ENCODE results near the gene B3GNT5. TPM values are rescaled to one million over a fixed set of nuclear protein-coding genes. Genes with fewer than 3 reads are reported as not detected.

The B3GNT5 gene
- total and polyA plus RNA-seq, 10 of the 15 experiments (the other 5 are each of a cell fraction or from before 2014, with no cell fraction given) = 0.24 to 1.1 (median 0.48) TPM

- no peak for TF ChIP-seq ZZZ3 (IDR thresholded peaks at IDR 0.05; ENCODE audit: control insufficient read depth, insufficient read length, low read depth)
Measured at GRCh38 chr3:183275418-183275817, 22.4 kb downstream of the B3GNT5 start (continued).

- Histone ChIP-seq H3K4me1 (ENCODE audit: control insufficient read depth, insufficient read depth, low read length) (no peaks in the 10 kb centered on the region), H3K27me3 (replicated peaks in 1 of 2; ENCODE audit: control insufficient read depth in 2 of 2, insufficient read depth in 2 of 2, low read length in 1 of 2) (no peaks in the 10 kb centered on the region), H3K4me3 (no peak overlapping the region), H2AFZ (ENCODE audit: control insufficient read depth, low read depth, low read length) (no peak overlapping the region), H3K27ac (ENCODE audit: control insufficient read depth, insufficient read depth) (no peak overlapping the region), H3K36me3 (ENCODE audit: control insufficient read depth in 2 of 2, insufficient read depth in 2 of 2, low read length in 1 of 2) (no peaks in the 10 kb centered on the region), H4K20me1 (ENCODE audit: control insufficient read depth, insufficient read depth) (no peaks in the 10 kb centered on the region), H3K4me2 (ENCODE audit: control insufficient read depth, insufficient read depth) (no peak overlapping the region), H3K9ac (ENCODE audit: control insufficient read depth, insufficient read depth, low read length) (no peak overlapping the region), H3K79me2 (ENCODE audit: control insufficient read depth, insufficient read depth, low read length) (no peaks in the 10 kb centered on the region), H3K9me3 (replicated peaks; ENCODE audit: control insufficient read depth, insufficient read depth, low read length) (no peaks in the 10 kb centered on the region)
- WGBS (ENCODE audit: insufficient coverage, insufficient replicate concordance, low lambda C conversion rate, missing lambda C conversion rate) = 70% methylated on average over 3 of the region's 3 CpGs
- POLR2A ChIA-PET = interaction anchor here (2.6 kb wide), 1 partner anchor 9 kb away, joined by 10 read pairs; no protein-coding TSS in a partner anchor
- ATAC-seq (no peak), DNase-seq (ENCODE audit: low read depth, low spot score) (no peak), FAIRE-seq (no peak)
- in situ Hi-C loops (cut with MboI) (no loop called here), intact Hi-C loops (cut with micrococcal nuclease; ENCODE audit: unreplicated experiment) (no loop called here)
- SMC1A ChIA-PET (ENCODE audit: uncharacterized antibody, unreplicated experiment) = interaction anchor here (0.5 to 3.2 kb wide), 5 partner anchors 9 to 106 kb away, joined by 3 to 15 read pairs (median 4); no protein-coding TSS in a partner anchor
- no TSS peak for BruUV-seq (replicated peaks)
- RAD21 ChIA-PET (ENCODE audit: unreplicated experiment) = interaction anchor here (1.1 to 1.9 kb wide), 2 partner anchors 9 to 106 kb away, joined by 8 to 10 read pairs; no protein-coding TSS in a partner anchor
- CTCF ChIA-PET = interaction anchor here (2.8 kb wide), 1 partner anchor 10 kb away, joined by 13 read pairs; no protein-coding TSS in a partner anchor
- no peak for TF ChIP-seq IKZF2 (IDR thresholded peaks at IDR 0.05)
- TF ChIP-seq SREBF2 (IDR thresholded peaks at IDR 0.05; ENCODE audit: low read length) = no peak
- no peak for TF ChIP-seq ZNF592 (IDR thresholded peaks at IDR 0.05)
- TF ChIP-seq EGR1 (IDR thresholded peaks at IDR 0.05; ENCODE audit: borderline replicate concordance in 1 of 2, low read depth in 2 of 2, low read length in 2 of 2) = no peak
- TF ChIP-seq ZNF207 (IDR thresholded peaks at IDR 0.05; ENCODE audit: borderline replicate concordance) = no peak
- TF ChIP-seq ZNF687 (IDR thresholded peaks at IDR 0.05) = no peak
- no peak for TF ChIP-seq ZBTB33 (IDR thresholded peaks at IDR 0.05)
- TF ChIP-seq, protein P1, sequence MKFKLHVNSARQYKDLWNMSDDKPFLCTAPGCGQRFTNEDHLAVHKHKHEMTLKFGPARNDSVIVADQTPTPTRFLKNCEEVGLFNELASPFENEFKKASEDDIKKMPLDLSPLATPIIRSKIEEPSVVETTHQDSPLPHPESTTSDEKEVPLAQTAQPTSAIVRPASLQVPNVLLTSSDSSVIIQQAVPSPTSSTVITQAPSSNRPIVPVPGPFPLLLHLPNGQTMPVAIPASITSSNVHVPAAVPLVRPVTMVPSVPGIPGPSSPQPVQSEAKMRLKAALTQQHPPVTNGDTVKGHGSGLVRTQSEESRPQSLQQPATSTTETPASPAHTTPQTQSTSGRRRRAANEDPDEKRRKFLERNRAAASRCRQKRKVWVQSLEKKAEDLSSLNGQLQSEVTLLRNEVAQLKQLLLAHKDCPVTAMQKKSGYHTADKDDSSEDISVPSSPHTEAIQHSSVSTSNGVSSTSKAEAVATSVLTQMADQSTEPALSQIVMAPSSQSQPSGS (IDR thresholded peaks at IDR 0.05; ENCODE audit: low read length) = no peak
- TF ChIP-seq BMI1 (IDR thresholded peaks at IDR 0.05; ENCODE audit: borderline replicate concordance) = no peak
- TF ChIP-seq CBX3 (IDR thresholded peaks at IDR 0.05; ENCODE audit: borderline replicate concordance, low read depth) = no peak
Measured at GRCh38 chr3:183275937-183276336, 22.9 kb downstream of the B3GNT5 start.
